Astrocyte of the cerebellum (primary cell): ENCODE data around the gene DHRS4L2.
A peak's percentile ranks its signal among the peaks of the same experiment; 100 is the strongest.
"Not testable (repeated sequence)": the region's sequence is repeated elsewhere in the genome, so short reads cannot be mapped to it uniquely, and the experiment has no call there.

Source experiments
- DNase-seq: peaks from one replicate; pipeline ENCODE4 v3.0.0-alpha.2; 2011; ENCODE audit warnings: low read depth
- H3K4me3 ChIP-seq: 2 replicates; pipeline ENCODE4 v1.5.1; 2011; ENCODE audit warnings: mild to moderate bottlenecking, low read depth, low read length, moderate library complexity
- in situ Hi-C: cut with HindIII; loops from 2 replicates; pipeline ENCODE4 v1.10.0; 2017; ENCODE audit warnings: low sequenced_read_pairs
- TF ChIP-seq, protein P1 (sequence below): IDR thresholded peaks from 2 replicates; pipeline ENCODE4 v1.5.1; 2012; ENCODE audit warnings: low read length, low read depth, moderate library complexity, mild to moderate bottlenecking; ENCODE audit errors: missing control alignments

Gene DHRS4L2

DNA sequence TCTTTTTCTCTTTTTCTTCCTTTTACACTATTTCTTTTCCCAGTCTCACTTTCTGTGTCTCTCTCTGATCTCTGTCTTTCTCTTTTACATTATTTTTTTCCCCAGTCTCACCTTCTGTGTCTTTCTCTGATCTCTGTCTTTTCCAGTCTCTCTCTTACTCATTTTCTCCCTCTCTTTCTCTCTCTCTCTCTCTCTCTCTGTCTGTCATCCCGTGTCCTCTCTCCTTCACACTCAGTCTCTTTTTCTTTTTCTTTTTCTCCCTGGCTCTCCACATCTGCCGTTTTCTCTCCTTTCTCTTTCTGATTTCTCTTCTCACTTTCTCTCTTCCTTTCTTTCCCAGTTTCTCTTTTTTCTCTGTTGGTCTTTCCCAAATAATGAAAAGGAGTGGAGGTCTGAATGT, 22.3 kb downstream of the DHRS4L2 start:
- TF ChIP-seq, protein P1, sequence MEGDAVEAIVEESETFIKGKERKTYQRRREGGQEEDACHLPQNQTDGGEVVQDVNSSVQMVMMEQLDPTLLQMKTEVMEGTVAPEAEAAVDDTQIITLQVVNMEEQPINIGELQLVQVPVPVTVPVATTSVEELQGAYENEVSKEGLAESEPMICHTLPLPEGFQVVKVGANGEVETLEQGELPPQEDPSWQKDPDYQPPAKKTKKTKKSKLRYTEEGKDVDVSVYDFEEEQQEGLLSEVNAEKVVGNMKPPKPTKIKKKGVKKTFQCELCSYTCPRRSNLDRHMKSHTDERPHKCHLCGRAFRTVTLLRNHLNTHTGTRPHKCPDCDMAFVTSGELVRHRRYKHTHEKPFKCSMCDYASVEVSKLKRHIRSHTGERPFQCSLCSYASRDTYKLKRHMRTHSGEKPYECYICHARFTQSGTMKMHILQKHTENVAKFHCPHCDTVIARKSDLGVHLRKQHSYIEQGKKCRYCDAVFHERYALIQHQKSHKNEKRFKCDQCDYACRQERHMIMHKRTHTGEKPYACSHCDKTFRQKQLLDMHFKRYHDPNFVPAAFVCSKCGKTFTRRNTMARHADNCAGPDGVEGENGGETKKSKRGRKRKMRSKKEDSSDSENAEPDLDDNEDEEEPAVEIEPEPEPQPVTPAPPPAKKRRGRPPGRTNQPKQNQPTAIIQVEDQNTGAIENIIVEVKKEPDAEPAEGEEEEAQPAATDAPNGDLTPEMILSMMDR = no peak

DNA sequence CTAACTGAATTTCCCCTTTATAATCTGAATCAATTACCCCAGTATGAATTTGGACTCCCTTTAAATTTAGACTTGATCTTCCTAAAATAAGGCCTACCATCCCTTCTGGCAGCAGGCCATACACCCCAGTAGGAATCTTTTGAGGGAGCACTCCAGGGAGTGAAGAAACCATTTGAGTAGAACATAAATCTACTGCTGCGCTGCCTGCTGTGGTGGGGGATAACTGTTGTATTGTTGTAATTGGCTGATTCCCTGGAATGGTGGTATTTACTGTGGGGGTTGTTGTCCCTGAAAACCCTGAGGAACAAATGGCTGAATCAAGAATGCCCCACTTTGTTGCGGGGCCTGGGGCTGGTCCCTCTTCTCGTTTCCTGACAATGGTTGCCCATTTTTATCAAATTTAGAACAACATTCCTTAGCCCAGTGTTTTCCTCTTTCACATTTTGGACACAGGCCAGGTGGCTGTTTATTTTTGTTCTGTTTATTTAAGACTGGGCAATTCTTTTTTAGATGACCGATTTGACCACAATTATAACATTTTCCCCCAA, 24.1 kb downstream of the DHRS4L2 start:
- in situ Hi-C loops = not testable (repeated sequence)

More for the DNA sequence above, 22.3 kb downstream of the DHRS4L2 start:
- in situ Hi-C loops = no loop called here
- DNase-seq = no peak
- H3K4me3 ChIP-seq = no peak overlapping the region

DNA sequence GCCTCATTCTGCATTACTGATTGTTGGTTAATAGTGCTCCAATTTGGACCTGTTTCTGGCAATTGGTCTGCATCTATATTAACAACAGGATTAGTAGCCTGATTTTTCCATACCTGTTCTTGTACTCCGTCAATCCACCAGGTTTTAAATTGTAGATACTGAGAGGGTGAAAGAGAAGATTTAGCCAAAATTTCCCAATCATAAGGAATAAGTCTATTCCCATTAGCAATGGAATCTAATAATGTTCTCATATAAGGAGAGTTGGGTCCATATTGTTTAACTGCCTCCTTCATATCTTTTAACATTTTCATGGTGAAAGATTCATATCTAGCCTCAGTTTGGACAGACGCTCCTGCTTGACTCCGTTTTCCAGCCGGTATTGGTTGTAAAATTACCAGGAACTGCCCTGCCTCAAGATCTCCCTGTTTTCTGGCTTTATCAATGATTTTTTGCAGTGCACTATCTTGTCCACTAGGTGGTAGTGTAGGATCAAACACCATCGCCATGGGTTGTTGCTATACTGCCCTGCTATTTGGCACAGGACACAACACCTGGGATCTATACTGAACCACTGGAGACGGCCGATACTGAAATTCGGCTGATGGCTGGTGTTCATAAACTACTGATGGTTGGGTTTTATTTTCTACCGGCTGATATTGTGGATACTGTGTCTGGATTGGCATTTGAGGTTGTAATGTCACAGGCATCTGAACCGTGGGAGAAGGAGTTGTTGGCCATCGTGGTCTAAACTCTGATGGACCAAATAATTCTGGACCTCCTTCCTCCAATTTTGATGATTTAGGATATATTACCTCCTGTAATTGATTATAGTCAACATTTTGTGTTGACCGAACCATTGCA, 25.2 kb downstream of the DHRS4L2 start:
- in situ Hi-C loops = no loop called here
- DNase-seq = peak; percentile 60
- TF ChIP-seq, protein P1 = peak; percentile 81
- H3K4me3 ChIP-seq = no peak overlapping the region

More for the DNA sequence above, 24.1 kb downstream of the DHRS4L2 start:
- not testable (repeated sequence) for H3K4me3 ChIP-seq, DNase-seq

DNA sequence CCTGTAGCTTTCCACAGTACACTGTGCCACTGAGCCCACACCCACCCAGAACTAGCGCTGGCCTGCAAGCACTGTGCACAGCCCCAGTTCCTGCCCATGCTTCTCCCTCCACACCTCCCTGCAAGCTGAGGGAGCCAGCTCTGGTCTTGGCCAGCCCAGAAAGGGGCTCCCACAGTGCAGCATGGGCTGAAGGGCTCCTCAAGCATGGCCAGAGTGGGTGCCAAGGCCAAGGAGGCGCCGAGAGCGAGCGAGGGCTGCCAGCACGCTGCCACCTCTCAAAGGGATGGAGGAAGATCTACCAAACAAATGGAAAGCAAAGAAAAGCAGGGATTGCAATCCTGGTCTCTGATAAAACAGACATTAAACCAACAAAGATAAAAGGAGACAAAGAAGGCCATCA, 27.0 kb downstream of the DHRS4L2 start:
- DNase-seq, in situ Hi-C loops, H3K4me3 ChIP-seq: not testable (repeated sequence)

GRCh38 chr14:24018978-24019377, 30.2 kb downstream of the DHRS4L2 start:
- DNase-seq, in situ Hi-C loops, H3K4me3 ChIP-seq: not testable (repeated sequence)

GRCh38 chr14:24019944-24020343, 31.2 kb downstream of the DHRS4L2 start:
- in situ Hi-C loops, DNase-seq, H3K4me3 ChIP-seq: not testable (repeated sequence)

GRCh38 chr14:24020520-24020919, 31.8 kb downstream of the DHRS4L2 start:
- H3K4me3 ChIP-seq, in situ Hi-C loops, DNase-seq: not testable (repeated sequence)

DNA sequence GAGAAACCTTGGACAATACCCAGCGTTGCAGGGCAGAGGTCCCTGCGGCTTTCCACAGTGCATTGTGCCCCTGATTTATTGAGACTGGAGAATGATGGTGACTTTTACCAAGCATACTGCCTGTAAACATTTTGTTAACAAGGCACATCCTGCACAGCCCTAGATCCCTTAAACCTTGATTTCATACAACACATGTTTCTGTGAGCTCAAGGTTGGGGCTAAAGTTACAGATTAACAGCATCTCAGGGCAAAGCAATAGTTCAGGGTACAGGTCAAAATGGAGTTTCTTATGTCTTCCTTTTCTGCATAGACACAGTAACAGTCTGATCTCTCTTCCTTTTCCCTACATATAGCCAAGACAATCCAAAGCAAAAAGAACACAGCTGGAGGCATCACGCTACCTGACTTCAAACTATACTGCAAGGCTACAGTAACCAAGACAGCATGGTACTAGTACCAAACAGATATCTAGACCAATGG, 36.2 kb downstream of the DHRS4L2 start:
- in situ Hi-C loops, DNase-seq, H3K4me3 ChIP-seq: not testable (repeated sequence)

DNA sequence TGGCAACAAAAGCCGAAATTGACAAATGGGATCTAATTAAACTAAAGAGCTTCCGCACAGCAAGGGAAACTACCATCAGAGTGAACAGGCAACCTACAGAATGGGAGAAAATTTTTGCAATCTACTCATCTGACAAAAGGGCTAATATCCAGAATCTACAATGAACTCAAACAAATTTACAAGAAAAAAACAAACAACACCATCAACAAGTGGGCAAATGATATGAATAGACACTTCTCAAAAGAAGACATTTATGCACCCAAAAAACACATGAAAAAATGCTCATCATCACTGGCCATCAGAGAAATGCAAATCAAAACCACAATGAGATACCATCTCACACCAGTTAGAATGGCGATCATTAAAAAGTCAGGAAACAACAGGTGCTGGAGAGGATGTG, 41.0 kb downstream of the DHRS4L2 start:
- in situ Hi-C loops, H3K4me3 ChIP-seq, DNase-seq: not testable (repeated sequence)

- DNase-seq, in situ Hi-C loops: not testable (repeated sequence)
Measured at GRCh38 chr14:24031331-24031730, 42.6 kb downstream of the DHRS4L2 start.

More at GRCh38 chr14:24031331-24031730, 42.6 kb downstream of the DHRS4L2 start:
- H3K4me3 ChIP-seq = not testable (repeated sequence)
